Spleen (tissue), 11 donors: ENCODE measurements around the gene CCNE1. TPM values are rescaled to one million over a fixed set of nuclear protein-coding genes. Genes with fewer than 3 reads are reported as not detected.

Experiments used
- DNase-seq: peaks from one replicate; pipeline ENCODE4 v3.0.0-alpha.2; 2020
- H3K27ac ChIP-seq, 8 donors: fragments of 200-600 bp; sonication (generic) in 7 of 8; 1 replicate in 4 of 8; 2 replicates in 4 of 8; pipeline versions ENCODE4 v1.5.0 to v1.8.0; 2016 to 2021; ENCODE audit warnings: inconsistent platforms in 4 of 8, mild to moderate bottlenecking in 4 of 8, moderate library complexity in 1 of 8
- H3K27me3 ChIP-seq, 7 donors: fragments of 200-600 bp; sonication (generic) in 6 of 7; replicated peaks in 1 of 7; 1 replicate in 4 of 7; 2 replicates in 3 of 7; pipeline versions ENCODE4 v1.5.0 to v1.8.0; 2016 to 2021; ENCODE audit warnings: inconsistent platforms in 3 of 7, mild to moderate bottlenecking in 1 of 7
- H3K36me3 ChIP-seq, 6 donors: fragments of 200-600 bp; sonication (generic) in 5 of 6; 1 replicate in 4 of 6; 2 replicates in 2 of 6; pipeline versions ENCODE4 v1.5.0 to v1.8.0; 2016 to 2021; ENCODE audit warnings: inconsistent platforms in 2 of 6
- H3K4me1 ChIP-seq, 6 donors: fragments of 200-600 bp; sonication (generic) in 5 of 6; 1 replicate in 3 of 6; 2 replicates in 3 of 6; pipeline versions ENCODE4 v1.5.0 to v1.8.0; 2016 to 2021; ENCODE audit warnings: inconsistent platforms in 3 of 6
- H3K4me3 ChIP-seq, 8 donors: fragments of 200-600 bp; sonication (generic) in 7 of 8; 1 replicate in 4 of 8; 2 replicates in 4 of 8; pipeline versions ENCODE4 v1.5.0 to v1.8.0; 2016 to 2021; ENCODE audit warnings: inconsistent platforms in 4 of 8, mild to moderate bottlenecking in 4 of 8, moderate library complexity in 2 of 8
- H3K9me3 ChIP-seq, 8 donors: fragments of 200-600 bp; sonication (generic) in 7 of 8; 1 replicate in 4 of 8; 2 replicates in 4 of 8; pipeline versions ENCODE4 v1.5.0 to v1.8.0; 2016 to 2021; ENCODE audit warnings: inconsistent platforms in 4 of 8
- POLR2A ChIP-seq, 3 donors: fragments of 450-650 bp; IDR thresholded peaks; one replicate each; pipeline ENCODE4 v1.5.1; 2017; ENCODE audit warnings: antibody characterized with exemption in 3 of 3, mild to moderate bottlenecking in 1 of 3
- POLR2AphosphoS5 ChIP-seq, 3 donors: sonication (generic); formaldehyde crosslinking; IDR thresholded peaks; one replicate each; pipeline ENCODE4 v1.5.1; 2017; ENCODE audit warnings: antibody characterized with exemption in 3 of 3
- WGBS, 5 donors: extraction: QIAGEN DNeasy Blood & Tissue Kit in 3 of 5; methylation state at CpG; one replicate each; pipeline versions ENCODE4 v1.1.5 to v1.1.7; 2013 to 2018; 5-methylcytosine and 5-hydroxymethylcytosine counted together
- intact Hi-C: fragments of 100-400 bp; cut with DNase I; formaldehyde crosslinking; loops from one replicate; pipeline ENCODE4 v1.15.0; 2023; ENCODE audit warnings: low total_unique reads
- polyA plus RNA-seq, 3 donors: library from polyadenylated mRNA; stranded (reverse); fragments of 200-250 nt; gene quantifications; one replicate each; pipeline ENCODE4 v1.2.1, GENCODE V29; 2013
- total RNA-seq, 7 donors: library from RNA; depleted of rRNA in 3 of 7; stranded (reverse); fragments of >200 nt in 3 of 7; fragmentation: NEBNext Ultra II Directional in 4 of 7; extraction: Animal tissue kit (Norgen Biotek cat#: 25700) in 4 of 7; gene quantifications; one replicate each; pipeline versions ENCODE4 v1.1.0 to v1.2.1, GENCODE V29; 2016 to 2021
- TF ChIP-seq, protein P1 (sequence below), 11 experiments: fragments of 200-600 bp in 7 of 11; fragments of 450-650 bp in 4 of 11; sonication (generic) in 4 of 11; IDR thresholded peaks in 8 of 11; conservative IDR thresholded peaks in 3 of 11; 1 replicate in 7 of 11; 2 replicates in 4 of 11; pipeline versions ENCODE4 v1.4.0 to v1.8.0; 2016 to 2021; ENCODE audit warnings: antibody characterized with exemption in 11 of 11, inconsistent platforms in 4 of 11, mild to moderate bottlenecking in 1 of 11
- donor health status: healthy with polysubstance abuse.
- donor health status: DM: no; HTN: no; CAD: no; lungs with moderate emphysema.
- donor health status: DM: no; HTN: no; CAD: no.
- donor health status: Bipolar disorder and iron deficiency.
- donor health status: healthy.
- donor health status: DM: no; HTN: no; CAD: no.
- donor health status: DM: yes; HTN: yes; CAD: no.

Gene CCNE1
- total and polyA plus RNA-seq, 10 donors, result 2.3 to 4.8 (median 3.9) TPM

DNA sequence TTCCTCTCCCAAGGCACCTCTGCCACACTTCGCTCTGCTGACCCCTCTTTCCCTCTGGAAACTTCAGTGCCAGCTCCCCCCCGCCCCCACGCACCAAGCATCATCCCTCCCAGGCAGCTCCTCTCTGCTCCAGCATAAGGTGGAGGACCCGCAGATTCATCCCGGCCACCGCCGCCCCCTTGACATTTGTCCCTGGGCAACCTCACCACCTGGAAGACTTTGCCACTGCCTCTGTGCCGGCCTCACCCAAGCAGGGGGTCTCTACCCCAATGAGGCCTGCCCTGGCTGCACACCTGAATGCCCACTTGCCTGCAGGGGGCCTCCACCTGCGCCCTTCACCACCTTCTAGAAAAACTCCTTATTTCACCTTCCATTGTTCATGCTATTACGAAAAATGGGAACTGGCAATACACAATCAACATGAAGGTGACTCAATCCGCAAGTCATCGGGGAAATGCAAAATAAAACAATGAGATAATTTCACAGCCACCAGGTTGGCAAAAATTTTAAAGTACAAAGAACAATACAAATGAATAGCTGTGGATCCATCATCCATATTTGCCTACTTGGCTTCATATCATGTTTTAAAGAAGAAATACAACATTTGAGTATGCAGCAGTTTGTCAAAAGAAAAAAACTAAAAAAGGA lies 21.9 kb downstream of the CCNE1 start:
- no peak overlapping the region for H3K27ac ChIP-seq
- no peak for TF ChIP-seq POLR2A (IDR thresholded peaks at IDR 0.05)
- TF ChIP-seq POLR2AphosphoS5 (IDR thresholded peaks at IDR 0.05), result no peak
- TF ChIP-seq, protein P1, sequence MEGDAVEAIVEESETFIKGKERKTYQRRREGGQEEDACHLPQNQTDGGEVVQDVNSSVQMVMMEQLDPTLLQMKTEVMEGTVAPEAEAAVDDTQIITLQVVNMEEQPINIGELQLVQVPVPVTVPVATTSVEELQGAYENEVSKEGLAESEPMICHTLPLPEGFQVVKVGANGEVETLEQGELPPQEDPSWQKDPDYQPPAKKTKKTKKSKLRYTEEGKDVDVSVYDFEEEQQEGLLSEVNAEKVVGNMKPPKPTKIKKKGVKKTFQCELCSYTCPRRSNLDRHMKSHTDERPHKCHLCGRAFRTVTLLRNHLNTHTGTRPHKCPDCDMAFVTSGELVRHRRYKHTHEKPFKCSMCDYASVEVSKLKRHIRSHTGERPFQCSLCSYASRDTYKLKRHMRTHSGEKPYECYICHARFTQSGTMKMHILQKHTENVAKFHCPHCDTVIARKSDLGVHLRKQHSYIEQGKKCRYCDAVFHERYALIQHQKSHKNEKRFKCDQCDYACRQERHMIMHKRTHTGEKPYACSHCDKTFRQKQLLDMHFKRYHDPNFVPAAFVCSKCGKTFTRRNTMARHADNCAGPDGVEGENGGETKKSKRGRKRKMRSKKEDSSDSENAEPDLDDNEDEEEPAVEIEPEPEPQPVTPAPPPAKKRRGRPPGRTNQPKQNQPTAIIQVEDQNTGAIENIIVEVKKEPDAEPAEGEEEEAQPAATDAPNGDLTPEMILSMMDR (IDR thresholded peaks at IDR 0.05 in 8 of 11, conservative IDR thresholded peaks at IDR 0.05 in 3 of 11), result no peak
- peaks cover 0 to 26% (median 0%) of the 10 kb centered on the region in 7 donors for H3K27me3 ChIP-seq
- H3K36me3 ChIP-seq, result no peaks in the 10 kb centered on the region
- peaks cover 0 to 13% (median 2%) of the 10 kb centered on the region in 6 donors for H3K4me1 ChIP-seq
- intact Hi-C loops, result no loop called here
- WGBS, 5 donors, result 79 to 92% (median 85%) methylated on average over 12 of the region's 12 CpGs
- H3K9me3 ChIP-seq, result no peaks in the 10 kb centered on the region
- no peak overlapping the region for H3K4me3 ChIP-seq
- no peak for DNase-seq

DNA sequence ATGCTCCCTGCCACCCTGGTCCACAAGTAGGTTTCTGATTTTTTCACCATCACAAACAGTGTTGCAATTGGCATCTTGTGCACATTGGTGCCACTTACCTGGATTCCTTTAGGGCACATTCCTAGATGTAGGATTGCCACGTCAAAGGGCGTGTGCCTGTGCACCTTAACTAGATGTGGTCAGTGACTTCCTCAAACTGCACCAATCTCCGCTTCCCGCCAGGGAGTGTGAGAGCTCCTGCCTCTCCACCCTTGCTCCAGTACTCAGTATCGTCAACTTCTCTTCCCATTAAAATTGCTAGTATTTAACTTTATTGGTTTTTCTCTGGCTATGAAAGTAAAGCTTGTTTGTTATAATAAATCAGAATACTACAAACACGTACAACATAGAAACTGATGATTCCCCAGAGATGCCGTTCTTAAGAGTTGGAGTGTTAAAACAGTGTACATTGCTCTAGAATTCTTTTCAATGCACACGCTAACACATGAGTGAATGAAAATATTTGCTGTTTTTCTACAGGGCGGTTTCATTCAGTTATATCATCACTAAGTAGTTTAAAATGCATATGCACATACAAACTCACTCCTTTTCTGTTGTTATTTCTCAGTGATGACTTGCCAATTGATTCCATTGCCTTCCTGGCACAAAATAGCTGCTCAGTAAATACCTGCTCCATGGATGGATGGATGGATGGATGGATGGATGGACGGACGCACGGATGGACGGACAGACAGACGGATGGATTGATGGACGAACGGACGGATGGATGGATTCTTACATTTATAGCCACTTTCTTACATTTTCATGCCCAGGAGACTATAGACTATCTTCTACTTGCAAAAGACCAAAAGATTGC lies 23.4 kb downstream of the CCNE1 start:
- no peak for TF ChIP-seq POLR2A (IDR thresholded peaks at IDR 0.05)
- TF ChIP-seq POLR2AphosphoS5 (IDR thresholded peaks at IDR 0.05), result no peak
- TF ChIP-seq, protein P1 (IDR thresholded peaks at IDR 0.05 in 8 of 11, conservative IDR thresholded peaks at IDR 0.05 in 3 of 11), result no peak
- H3K4me3 ChIP-seq, result no peak overlapping the region
- peaks cover 0 to 26% (median 0%) of the 10 kb centered on the region in 7 donors for H3K27me3 ChIP-seq
- WGBS, 5 donors, result 66 to 80% (median 74%) methylated on average over 17 of the region's 17 CpGs
- intact Hi-C loops, result no loop called here
- DNase-seq, result no peak
- H3K27ac ChIP-seq, result no peak overlapping the region
- H3K9me3 ChIP-seq, result no peaks in the 10 kb centered on the region
- peaks cover 0 to 13% (median 2%) of the 10 kb centered on the region in 6 donors for H3K4me1 ChIP-seq
- H3K36me3 ChIP-seq, result no peaks in the 10 kb centered on the region

DNA sequence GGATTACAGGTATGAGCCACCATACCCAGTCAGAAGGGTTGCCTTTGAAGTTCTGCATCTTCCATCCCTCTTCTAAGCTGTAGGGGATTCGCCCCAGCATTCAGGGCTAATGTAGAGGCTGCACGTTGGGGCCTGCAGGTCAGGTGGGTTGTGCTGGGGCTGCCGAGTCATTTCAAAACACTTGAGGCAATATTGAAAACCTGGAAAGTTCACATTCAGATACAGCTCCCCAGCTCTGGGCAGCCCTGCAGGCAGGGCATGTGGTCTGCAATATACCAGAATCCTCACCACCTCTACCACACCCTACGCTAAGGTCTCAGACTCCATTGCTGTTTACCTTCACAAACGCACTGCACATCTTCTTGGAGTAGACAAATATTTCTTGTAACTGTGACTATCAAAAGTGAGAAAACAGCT lies 24.6 kb downstream of the CCNE1 start:
- 57 to 79% (median 66%) methylated on average over 5 of the region's 5 CpGs for WGBS, 5 donors
- Histone ChIP-seq H3K27ac (peak overlapping the region in 1 of 8 donors; percentile 66), H3K36me3 (no peaks in the 10 kb centered on the region), H3K27me3 (peaks cover 0 to 26% (median 0%) of the 10 kb centered on the region in 7 donors), H3K4me1 (peaks cover 0 to 7% (median 2%) of the 10 kb centered on the region in 6 donors), H3K4me3 (no peak overlapping the region), H3K9me3 (no peaks in the 10 kb centered on the region)
- DNase-seq, result no peak
- intact Hi-C loops, result no loop called here
- TF ChIP-seq POLR2A (IDR thresholded peaks at IDR 0.05), result no peak

DNA sequence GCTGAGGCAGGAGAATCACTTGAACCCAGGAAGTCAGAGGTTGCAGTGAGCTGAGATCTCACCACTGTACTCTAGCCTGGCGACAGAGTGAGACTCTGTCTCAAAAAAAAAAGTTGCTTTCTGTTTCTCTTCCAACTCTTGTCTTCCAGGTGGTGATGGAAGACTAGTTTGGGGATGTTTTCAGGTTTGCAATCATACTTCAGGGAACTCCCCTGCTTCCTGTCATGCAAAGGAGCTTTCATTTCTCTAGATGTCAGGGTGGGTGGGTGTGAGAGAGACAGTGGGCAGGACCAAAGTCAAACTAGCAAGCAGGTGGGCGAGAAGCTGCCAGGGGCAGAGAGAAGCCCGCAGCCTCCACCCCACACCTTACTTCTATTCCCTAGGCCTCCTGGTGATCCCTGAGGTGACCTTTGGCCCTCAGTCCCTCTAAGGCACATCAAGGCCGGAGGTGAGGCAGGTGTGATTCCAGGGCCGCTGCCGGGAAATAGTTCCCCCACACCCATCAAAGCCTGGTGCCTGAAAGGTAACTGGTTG lies 25.7 kb downstream of the CCNE1 start:
- Histone ChIP-seq H3K4me3 (no peak overlapping the region), H3K27ac (peak overlapping the region in 3 of 8 donors; percentile 23 to 66 (median 30)), H3K36me3 (no peaks in the 10 kb centered on the region), H3K4me1 (peaks cover 0 to 7% (median under 1%) of the 10 kb centered on the region in 6 donors), H3K27me3 (peaks cover 0 to 31% (median 0%) of the 10 kb centered on the region in 7 donors), H3K9me3 (no peaks in the 10 kb centered on the region)
- intact Hi-C loops, result no loop called here
- 46 to 85% (median 63%) methylated on average over 6 of the region's 6 CpGs for WGBS, 5 donors
- TF ChIP-seq, protein P1 (IDR thresholded peaks at IDR 0.05 in 8 of 11, conservative IDR thresholded peaks at IDR 0.05 in 3 of 11), result no peak
- TF ChIP-seq POLR2AphosphoS5 (IDR thresholded peaks at IDR 0.05) (no peak), POLR2A (IDR thresholded peaks at IDR 0.05) (no peak)
- no peak for DNase-seq
